ENCODE data around the gene TAB2.

The TAB2 gene

GRCh38 chr6:149275621-149276020, 41.9 kb upstream of the TAB2 start:
- Histone ChIP-seq H3K27ac (no peak overlapping the region), H3K4me3 (no peak overlapping the region)
- no peak for DNase-seq (ENCODE audit: low spot score)
- no peak for TF ChIP-seq CTCF (IDR thresholded peaks at IDR 0.05)

- TF ChIP-seq CTCF (IDR thresholded peaks at IDR 0.05) = no peak
Observed at GRCh38 chr6:149277621-149278020, 39.9 kb upstream of the TAB2 start.

GRCh38 chr6:149278997-149279396, 38.5 kb upstream of the TAB2 start:
- no peak overlapping the region for H3K4me3 ChIP-seq
- H3K27ac ChIP-seq = no peak overlapping the region
- no peak for DNase-seq (ENCODE audit: low spot score)
- no peak for TF ChIP-seq CTCF (IDR thresholded peaks at IDR 0.05)

More at GRCh38 chr6:149277621-149278020, 39.9 kb upstream of the TAB2 start:
- no peak overlapping the region for H3K27ac ChIP-seq
- H3K4me3 ChIP-seq = no peak overlapping the region
- no peak for DNase-seq (ENCODE audit: low spot score)

GRCh38 chr6:149284904-149285303, 32.6 kb upstream of the TAB2 start:
- no peak overlapping the region for H3K27ac ChIP-seq
- no peak for DNase-seq (ENCODE audit: low spot score)
- no peak overlapping the region for H3K4me3 ChIP-seq
- TF ChIP-seq CTCF (IDR thresholded peaks at IDR 0.05) = no peak

GRCh38 chr6:149285626-149286025, 31.9 kb upstream of the TAB2 start:
- TF ChIP-seq CTCF (IDR thresholded peaks at IDR 0.05) = no peak
- H3K27ac ChIP-seq = no peak overlapping the region
- no peak for DNase-seq (ENCODE audit: low spot score)
- H3K4me3 ChIP-seq = no peak overlapping the region

GRCh38 chr6:149286905-149287304, 30.6 kb upstream of the TAB2 start:
- H3K4me3 ChIP-seq = no peak overlapping the region
- TF ChIP-seq CTCF (IDR thresholded peaks at IDR 0.05) = no peak
- no peak overlapping the region for H3K27ac ChIP-seq
- DNase-seq (ENCODE audit: low spot score) = no peak

- no peak for TF ChIP-seq CTCF (IDR thresholded peaks at IDR 0.05)
- Histone ChIP-seq H3K27ac (no peak overlapping the region), H3K4me3 (no peak overlapping the region)
- DNase-seq (ENCODE audit: low spot score) = no peak
Observed at GRCh38 chr6:149289192-149289781, 28.2 kb upstream of the TAB2 start.

Data from coronary artery (tissue), 2 donors.